ENCODE data around the gene SERTM2.
"Not testable (repeated sequence)": the region's sequence is repeated elsewhere in the genome, so short reads cannot be mapped to it uniquely, and the experiment has no call there.

SERTM2 gene

DNA sequence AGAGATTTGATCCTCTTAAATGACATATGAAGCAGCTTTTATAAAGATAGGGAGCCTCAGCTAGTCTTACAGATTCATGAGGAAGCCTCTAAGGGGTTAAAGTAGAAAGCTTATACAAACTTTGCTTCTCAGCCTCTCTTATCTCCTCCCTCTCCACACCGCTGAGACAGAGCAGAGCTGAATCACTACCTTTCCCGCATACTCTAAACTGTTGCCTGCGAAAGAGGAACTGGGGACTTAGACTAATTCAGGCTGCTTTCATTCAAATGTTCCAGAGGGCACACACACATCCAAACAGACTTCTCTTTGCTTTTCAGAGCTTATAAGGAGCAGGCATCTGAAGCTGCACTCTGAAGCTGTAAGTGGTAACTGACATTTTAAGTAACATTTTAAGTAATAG, at the start of gene SERTM2:
TSS of gene SERTM2 (plus strand) at position 169 of the 400 bp plus-strand sequence. CDS start 7,213 bp downstream, outside the sequence.
- DNase-seq = no peak

DNA sequence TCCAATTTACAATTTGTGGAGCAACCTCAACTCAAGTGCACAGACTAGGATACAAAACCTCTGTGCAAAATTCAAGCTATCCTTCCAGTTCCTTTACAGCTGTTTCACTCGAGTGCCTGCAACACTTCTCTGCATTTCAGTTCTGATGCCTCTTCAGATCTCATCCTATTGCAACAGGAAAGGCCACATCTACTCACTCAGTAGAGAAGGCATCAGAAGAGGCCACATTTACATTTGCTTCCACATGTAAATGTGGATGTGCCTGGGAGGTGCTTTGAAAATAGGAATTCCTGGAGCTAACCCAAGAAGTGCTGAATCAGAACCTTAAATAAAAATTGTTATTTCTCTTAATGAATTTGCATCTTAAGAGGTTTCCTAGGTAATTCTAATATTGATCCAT, 45.8 kb upstream of the SERTM2 start:
- DNase-seq = no peak

DNA sequence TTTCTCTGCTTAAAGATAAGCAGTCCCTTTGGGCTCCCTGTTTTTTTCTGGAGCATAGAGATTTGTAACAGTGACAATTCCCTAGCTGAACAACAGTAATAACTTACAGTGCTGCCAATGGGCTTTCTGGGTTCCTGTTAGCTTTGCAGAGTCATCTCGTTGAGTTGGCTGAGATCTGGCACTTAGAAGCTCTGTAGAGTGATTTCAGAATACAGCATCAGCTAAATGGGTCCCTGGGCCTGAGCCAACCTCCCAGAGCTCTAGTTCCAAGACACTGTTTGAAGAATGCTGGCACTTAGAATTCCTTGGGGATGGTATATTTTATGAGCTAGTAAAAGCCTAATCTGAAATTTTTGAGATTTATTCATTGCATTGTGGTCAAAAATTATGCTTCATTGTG, 43.5 kb upstream of the SERTM2 start:
- no peak for DNase-seq

DNA sequence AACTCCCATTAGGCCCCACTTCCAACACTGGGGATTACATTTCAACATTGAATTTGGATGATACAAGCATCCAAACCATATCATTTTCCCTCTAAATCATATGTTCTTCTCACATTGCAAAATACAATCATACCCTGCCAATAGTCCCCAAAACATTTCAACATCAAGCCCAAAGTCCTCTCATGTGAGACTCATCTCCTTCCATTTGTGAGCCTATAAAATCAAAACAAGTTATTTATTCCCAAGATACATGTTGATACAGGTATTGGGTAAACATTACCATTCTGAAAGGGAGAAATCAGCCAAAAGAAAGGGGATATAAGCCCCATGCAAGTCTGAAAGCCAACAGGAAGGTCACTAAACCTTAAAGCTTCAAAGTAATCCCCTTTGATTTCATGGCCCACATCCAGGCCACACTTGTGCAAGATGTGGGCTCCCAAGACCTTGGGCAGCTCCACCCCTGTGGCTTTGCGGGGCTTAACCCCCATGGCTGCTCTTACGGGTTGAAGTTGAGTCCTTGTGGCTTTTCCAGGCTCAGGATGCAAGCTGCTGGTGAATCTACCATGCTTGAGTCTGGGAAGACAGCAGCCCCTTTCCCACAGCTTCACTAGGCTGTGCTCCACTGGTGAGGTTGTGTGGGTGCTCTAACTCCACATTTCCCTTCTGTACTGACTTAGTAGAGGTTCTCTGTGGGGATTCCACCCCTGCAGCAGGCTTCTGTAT, 40.6 kb upstream of the SERTM2 start:
- DNase-seq = no peak

DNA sequence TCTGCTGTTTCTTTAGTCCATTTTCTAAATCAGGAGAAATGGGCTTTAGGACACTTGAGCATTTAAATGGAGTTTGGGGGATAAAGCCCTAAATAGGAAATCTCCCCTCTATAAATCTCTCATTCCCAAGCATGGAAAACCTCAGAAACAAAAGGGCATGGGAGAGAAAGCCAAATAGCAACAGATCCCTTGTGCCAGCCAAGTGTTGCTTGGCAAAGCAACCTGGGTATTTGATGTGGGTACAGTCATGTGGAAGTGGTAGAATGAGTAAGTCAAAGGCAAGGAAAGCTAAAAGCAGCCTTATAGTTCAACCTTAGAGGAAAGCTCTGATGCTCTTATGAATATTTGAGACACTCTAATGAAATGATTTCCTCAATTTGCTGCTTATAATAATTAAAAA, 29.5 kb upstream of the SERTM2 start:
- DNase-seq = no peak

DNA sequence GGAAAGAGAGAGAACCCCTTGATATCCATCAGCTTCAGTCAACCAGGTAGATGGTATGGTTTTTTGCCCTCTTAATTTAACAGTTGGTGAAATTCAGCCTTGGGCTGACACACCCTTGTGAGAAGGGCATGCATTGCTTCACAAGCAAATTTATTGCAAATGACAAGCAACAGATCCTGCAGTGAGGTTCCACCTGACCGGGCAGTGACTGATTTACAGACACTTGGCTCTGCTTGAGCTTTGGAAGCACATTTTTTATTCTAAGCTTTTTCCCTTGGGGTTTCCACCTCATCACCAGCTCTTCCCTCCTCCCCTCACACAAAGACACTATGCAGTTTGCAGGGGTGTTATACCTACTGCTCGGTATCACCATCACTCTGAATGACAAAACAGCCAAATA, 28.3 kb upstream of the SERTM2 start:
- DNase-seq = no peak

DNA sequence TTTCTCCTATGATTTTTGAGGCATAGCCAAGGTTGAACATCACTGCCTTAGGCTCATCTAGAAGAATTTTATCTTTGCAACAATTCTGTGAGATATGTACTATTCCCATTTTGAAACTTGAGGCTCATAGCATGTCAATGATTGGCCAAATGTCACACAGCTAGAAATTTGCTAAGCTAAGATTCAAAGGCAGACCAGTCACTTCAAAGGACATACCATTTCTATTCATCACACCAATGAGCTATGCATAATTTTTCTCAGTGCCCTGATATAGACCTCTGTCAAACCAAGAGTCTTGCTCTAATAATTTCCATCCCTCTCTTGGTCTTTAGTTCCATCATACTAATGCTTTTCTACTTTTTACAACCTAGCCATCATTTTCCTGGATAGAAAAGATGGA, 27.6 kb upstream of the SERTM2 start:
- DNase-seq = no peak

DNA sequence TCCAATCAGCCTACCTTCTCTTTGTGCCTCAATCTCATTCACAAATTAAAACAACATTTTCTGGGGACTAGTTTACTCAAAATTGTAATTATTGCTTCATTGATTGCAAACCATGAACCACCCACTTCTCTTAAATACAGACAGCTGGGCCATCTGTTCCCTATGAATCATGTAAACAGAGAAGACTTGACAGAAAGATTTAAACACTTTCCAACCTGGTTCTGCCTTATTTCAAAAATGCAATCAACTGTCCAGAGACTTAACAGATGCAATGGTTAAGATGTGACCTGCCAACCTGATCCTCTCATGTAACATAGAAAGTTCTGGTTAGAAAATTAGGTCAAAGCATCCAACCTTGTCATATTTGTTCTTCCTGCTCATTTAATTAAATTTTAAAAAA, 20.8 kb upstream of the SERTM2 start:
- no peak for DNase-seq

DNA sequence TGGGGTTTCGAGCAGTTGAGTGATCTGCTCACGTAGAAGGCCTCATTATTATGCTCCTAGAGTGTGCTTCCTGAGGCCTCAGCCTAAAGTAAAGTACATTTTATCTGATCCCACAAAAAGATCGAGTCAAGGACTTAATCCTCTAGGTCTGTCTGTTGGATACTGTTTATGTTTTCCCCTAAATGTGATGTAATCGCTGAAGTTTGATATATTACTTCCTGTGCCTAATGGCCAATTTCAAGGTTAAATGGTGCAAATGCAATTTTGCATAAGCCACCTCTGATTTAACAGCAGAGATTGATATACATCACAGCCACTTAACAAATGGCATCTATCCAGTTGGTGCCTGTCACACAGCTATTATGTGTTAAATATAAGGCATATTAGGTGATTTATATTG, 19.4 kb upstream of the SERTM2 start:
- no peak for DNase-seq

DNA sequence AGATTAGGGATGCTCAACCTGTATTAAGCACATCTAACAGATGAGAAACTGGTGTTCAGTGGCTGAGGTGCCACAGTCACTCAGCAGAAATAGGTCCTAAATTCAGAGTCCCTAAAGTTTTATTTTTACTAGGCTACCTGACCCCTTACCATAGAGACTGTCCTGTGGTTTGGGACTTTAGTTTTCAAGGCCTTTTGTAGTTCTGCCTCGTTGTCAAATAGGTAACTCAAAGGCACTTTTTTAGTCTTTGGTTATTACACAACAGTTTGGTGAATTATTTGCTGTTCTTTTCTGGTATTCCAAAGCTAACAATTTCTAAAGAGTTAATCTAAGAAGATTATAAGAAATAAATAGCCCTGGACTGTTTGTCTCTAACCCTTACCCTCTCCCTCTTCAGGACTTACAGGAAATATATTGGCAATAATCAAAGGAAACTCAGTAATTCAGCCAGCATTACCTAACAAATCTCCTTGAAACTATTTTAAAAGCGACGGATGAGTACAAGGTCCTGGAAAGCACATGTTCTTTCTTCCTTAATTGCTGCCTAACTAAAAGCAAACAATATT, 12.8 kb upstream of the SERTM2 start:
- no peak for DNase-seq

DNA sequence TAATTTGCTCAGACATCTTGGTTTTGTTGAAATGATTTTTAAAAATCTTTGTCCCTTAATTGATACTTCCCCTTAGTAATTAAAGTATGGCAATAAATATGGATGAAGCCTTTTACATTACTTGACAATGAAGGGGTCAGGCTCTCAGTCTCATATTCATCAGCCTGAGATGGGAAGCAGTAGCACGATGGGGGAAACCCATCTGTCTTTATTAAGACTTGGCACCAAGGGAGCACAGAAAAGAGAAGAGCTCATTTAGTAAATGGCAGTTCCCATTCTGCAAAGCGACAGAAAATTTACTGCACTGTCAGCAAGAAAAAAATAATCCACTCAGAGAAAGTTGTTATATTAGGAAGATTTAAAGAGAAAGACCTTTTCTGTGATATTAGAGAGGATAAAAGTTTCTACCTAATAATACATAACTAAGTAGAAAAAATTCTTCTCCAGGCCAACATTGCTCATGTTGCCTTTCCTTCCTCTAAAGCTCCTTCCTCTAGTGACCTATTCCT, 7.9 kb upstream of the SERTM2 start:
- no peak for DNase-seq

DNA sequence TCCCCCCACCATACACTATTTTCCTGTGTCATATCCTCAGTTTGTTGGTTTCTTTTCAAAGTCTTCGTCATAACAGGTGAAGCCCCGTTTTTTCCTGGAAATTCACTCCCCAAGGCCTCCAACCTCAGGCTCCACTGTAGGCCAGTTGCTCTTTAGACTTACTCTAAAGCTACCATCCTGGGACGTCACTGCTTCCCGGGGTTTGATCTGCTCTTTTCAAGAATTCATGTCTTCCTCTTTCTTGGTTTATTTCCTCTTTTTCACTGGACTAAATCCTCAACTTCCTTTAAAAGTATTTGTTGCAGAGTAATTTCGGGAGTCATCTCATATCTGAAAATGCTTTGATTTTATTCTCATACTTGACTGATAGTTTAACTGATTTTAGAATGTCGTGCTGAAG, 6.5 kb upstream of the SERTM2 start:
- no peak for DNase-seq

DNA sequence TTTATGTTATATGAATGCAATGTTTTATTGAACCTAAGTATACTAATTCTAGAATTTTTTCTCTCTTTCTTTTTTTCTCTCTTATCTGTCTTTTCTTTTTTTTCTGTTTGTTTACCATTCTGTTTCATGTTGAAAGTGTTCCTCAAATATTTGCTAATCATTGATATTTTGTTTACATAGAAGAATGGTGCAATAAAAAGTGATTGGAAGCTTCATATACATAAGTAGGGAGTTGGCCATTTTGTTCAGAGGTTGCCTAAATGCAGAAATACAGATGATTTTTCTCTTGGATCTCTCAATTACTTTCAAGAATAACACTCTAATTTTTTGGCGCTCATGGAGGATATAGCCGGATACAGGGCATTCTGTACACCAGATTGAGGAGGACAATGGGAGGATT, 5.7 kb upstream of the SERTM2 start:
- DNase-seq = no peak

DNA sequence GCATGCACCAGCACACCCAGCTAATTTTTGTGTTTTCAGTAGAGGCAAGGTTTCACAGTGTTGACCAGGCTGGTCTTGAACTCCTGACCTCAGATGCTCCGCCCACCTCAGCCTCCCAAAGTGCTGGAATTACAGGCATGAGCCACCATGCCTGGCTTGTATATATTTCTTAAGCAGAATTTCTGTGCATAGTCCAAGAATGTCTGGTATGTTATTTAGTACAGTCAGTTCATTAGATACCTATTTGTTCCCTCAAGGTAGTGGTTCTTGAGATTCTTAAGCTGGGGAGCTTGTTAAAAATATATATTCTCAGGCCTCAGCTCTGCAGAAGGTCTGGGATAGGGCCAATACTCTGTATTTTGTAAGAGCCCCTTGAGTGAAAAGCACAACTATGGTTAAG, 4.6 kb upstream of the SERTM2 start:
- DNase-seq = no peak

DNA sequence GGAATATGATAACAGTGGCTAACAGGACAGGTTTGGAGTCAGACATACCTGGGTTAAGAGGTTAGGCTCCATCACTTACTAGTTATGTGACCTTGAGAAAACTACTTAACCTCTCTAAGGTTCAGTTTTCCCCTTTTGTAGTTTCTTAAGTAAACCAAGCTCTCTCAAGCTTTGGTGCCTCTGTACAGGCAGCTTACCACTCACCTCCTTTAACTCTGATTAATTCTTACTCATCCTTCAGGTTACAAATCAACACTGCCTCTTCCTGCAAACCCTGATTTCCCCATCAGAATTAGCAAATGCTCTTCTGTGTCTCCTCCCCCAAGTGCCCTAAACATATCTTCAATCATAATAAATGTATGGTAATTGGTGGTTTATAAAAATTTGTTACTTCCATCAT, 3.5 kb upstream of the SERTM2 start:
- no peak for DNase-seq

DNA sequence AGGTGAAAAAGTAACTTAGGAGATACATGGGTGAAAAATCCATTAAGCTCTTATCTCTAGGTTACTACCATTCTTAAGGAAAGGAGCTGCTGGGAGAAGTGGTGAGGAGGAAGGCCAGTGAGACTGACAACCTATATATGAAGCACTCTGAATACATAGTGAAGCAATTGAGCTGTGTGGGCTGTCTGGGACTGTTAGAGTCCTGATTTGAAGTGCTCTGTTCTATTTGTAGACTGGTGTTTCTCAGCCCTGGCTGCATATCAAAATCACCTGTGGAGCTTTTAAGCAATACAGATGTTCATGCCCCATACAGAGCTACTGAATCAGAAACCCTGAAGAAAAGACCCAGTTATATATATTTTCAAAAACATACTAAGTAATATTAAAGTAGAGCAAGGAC, 3.9 kb downstream of the SERTM2 start:
- no peak for DNase-seq

DNA sequence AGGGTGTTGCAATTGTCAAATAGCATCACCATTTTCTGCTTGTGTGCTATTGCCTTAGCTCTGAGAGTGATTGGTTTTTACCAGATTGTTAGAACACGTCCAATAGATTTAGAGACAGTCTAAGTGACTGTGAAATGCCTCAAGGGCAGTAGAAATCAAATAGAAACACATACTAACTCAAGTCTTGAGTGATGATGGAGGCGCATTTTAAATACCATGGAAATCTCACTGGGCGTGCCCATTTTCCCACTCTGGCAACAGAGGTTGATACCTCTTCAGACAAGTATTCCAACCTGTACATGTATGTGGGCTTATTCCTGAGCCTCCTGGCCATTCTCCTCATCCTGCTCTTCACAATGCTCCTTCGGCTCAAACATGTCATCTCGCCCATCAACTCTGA, 7.2 kb downstream of the SERTM2 start:
- no peak for DNase-seq

DNA sequence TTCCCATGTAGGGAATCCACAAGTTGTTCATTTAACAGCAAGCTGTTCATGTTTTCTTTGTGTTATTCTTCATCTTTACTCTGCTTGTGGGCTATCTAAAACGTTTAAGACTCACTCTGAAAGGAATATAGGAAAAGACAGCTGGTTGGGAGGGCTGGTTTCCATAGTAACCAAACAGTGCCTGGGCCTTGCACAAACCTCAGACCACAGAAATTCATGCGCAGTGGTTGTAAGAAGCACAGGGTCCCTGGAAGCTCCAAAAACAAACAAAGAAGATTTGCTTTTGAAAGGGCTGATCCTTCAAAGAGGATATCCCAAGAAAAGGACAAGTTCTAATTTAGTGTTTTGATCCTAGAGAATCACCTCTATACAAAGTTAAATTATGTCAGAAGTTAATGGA, 7.8 kb downstream of the SERTM2 start:
- no peak for DNase-seq

DNA sequence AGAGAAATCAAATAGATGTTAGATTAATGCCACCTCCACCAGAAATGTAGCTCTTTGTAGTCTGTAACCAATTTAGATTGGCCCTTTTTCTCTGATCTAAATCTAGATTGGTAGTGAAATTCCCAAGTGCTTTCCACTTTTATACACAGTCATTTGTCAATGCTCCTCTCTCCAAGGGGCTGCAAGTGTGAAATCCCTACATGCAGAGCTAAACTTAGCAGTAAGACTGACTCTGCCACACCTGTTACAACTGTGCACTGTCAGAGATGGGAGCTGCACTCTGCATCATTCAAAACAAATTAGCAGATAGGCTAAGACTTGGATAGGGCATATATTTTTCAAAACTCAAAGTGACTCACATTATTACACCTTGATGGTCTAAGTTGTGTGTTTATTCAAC, 9.1 kb downstream of the SERTM2 start:
- no peak for DNase-seq

DNA sequence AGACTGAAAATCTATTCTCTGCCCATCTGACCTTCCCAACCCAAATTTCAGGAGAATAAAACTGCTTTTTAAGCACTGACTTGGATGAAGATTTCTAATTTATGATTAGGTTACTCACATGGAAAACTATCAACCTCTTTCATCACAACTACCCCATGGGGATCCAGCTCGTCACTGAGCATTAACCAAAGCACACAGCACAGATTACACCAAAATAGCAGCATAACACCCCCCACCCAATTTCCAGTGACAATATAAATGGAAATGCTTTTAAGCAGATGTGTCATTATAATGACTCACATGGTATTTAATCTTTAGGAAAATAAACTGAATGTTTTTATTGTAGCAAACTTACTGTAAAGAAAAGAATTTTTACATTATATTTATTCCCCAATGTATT, 9.7 kb downstream of the SERTM2 start:
- no peak for DNase-seq

DNA sequence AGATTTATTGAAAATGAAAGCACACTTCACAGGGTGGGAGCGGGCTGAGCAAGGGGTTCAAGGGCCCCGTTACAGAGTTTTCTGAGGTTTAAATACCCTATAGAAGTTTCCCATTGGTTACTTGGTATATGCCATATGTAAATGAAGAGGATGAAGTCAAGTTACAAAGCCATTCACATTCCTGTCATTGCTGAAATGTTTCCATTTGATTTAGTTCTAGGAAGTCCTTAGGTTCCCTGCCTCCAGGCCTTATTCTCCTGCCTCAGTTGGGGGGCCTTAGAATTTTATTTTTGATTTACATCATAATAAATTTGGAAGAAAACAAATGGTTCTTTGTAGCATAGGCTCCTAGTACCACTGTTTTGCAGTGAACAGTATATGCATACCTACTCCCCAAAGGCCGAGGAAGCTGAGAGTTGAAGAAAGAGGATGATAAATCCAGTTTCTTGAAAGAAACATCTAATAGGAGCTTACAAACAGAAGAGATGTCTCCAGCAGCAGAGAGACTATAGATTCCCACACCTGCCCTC, 31.8 kb downstream of the SERTM2 start:
- DNase-seq = no peak

DNA sequence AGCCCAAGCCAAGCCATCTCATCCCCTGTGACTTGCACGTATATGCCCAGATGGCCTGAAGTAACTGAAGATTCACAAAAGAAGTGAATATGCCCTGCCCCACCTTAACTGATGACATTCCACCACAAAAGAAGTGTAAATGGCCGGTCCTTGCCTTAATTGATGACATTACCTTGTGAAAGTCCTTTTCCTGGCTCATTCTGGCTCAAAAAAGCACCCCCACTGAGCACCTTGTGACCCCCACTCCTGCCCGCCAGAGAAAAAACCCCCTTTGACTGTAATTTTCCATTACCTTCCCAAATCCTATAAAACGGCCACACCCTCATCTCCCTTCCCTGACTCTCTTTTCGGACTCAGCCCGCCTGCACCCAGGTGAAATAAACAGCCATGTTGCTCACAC, 37.8 kb downstream of the SERTM2 start:
- DNase-seq = not testable (repeated sequence)

DNA sequence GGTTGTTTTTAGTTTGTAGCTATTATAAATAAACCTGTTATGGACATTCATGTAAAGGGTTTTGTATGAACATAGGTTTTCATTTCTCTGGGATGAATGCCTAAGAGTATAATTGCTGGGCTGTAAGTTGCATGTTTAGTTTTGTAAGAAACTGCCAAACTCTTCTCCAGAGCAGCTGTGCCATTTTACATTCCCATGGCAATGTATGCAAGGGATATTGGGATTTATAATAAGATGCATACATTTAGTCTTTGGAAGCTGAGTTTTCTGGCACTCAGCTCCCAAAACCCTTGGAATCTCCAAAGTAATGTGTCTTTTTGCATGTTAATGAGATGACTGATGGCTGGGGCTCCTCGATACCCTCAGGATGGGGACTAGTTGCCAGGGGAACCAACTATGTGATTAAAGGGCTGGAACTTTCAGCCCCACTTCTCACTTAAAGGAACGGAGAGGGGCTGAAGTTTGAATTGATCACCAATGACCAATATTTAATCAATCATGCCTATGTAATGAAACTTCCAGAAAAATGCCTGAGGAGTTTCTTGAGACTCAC, 44.0 kb downstream of the SERTM2 start:
- DNase-seq = no peak

DNA sequence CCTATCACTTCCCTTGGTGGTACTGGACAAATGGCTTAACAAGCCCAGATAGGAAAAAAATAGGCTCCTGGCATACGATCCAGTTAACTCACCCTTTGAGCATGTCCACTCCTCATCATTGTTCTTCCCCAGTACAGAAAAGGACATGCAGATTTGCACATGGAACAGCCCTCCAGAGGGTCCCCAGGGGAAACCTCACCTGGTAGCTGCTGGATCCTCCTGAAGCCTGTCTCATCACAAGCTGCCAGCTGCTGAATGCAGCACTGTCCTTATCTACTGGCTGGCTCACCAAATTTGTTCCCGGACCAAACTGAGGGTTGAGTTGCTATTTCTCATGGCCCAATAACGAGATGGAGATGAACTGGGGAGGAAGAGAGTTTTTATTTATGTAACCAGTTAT, 49.4 kb downstream of the SERTM2 start:
- DNase-seq = no peak

Measured in stimulated activated CD4-positive, alpha-beta T cell treated with anti-CD3 and anti-CD28 coated beads, Interleukin-4, amount 100 ng/mL, for 24 hours (primary cell).